K562 (cell line): Measurements from ENCODE around the gene GALR1. TPM values are rescaled to one million over a fixed set of nuclear protein-coding genes. Genes with fewer than 3 reads are reported as not detected.

ENCODE experiments used
- ATAC-seq: fragments of 200-7000 bp; cut with Tn5 transposase; 3 replicates; pipeline ENCODE4 v1.9.1; 2020; ENCODE audit warnings: moderate library complexity
- BruUV-seq: library from RNA; stranded (reverse); fragments of 400-500 nt; replicated peaks from 2 replicates; lab custom pipeline; 2021; lab: Mats Ljungman, UMichigan
- CTCF ChIA-PET: fragments of 300-600 bp; formaldehyde crosslinking; extraction: SDS; loops from one replicate; lab custom pipeline; 2021; ENCODE audit warnings: low intra/inter-chr PET ratio; lab: Yijun Ruan, JAX
- POLR2A ChIA-PET: fragments of 300-600, 350-650 bp; sonication (Branson Sonifier 250); formaldehyde crosslinking; extraction: SDS; loops from one replicate; lab custom pipeline; 2021; ENCODE audit warnings: antibody characterized with exemption, inconsistent platforms; lab: Yijun Ruan, JAX
- DNase-seq, 4 experiments: peaks; one replicate each; pipeline versions ENCODE4 v3.0.0 to v3.0.0-alpha.2; 2011 to 2018; ENCODE audit warnings: low spot score in 3 of 4, mixed read lengths in 3 of 4; ENCODE audit errors: extremely low read depth in 1 of 4
- FAIRE-seq: peaks from 2 replicates; lab custom pipeline; 2011; peaks lifted over from hg19 to GRCh38; lab: Jason Lieb, UNC
- H2AFZ ChIP-seq: 2 replicates; pipeline ENCODE4 v1.6.0; 2011; ENCODE audit warnings: low read depth, low read length, control low read depth, inconsistent platforms
- H3K27ac ChIP-seq: fragments of 200-600 bp; 3 replicates; pipeline ENCODE4 v1.8.0; 2011; ENCODE audit warnings: low read depth, mild to moderate bottlenecking, control low read depth, inconsistent platforms, low read length, moderate library complexity, mixed read lengths; ENCODE audit errors: extremely low read depth
- H3K27me3 ChIP-seq, 2 experiments: fragments of 300-600 bp in 1 of 2; 2 replicates in 1 of 2; 3 replicates in 1 of 2; pipeline versions ENCODE4 v1.6.0 to v1.8.0; 2011; ENCODE audit warnings: inconsistent platforms in 2 of 2, low read length in 2 of 2, mild to moderate bottlenecking in 1 of 2, mixed read lengths in 1 of 2, moderate library complexity in 1 of 2; ENCODE audit not compliant: control insufficient read depth in 2 of 2, insufficient read depth in 2 of 2
- H3K36me3 ChIP-seq: fragments of 300-600 bp; 3 replicates; pipeline ENCODE4 v1.8.0; 2011; ENCODE audit warnings: mild to moderate bottlenecking, low read length, inconsistent platforms; ENCODE audit not compliant: control insufficient read depth, insufficient read depth
- H3K4me1 ChIP-seq, 2 experiments: fragments of 200-600 bp in 1 of 2; replicated peaks in 1 of 2; 2 replicates in 1 of 2; 3 replicates in 1 of 2; pipeline versions ENCODE4 v1.5.1 to v1.8.0; 2011; ENCODE audit warnings: inconsistent platforms in 2 of 2, low read length in 2 of 2, mild to moderate bottlenecking in 1 of 2, mixed read lengths in 1 of 2, moderate library complexity in 1 of 2; ENCODE audit not compliant: control insufficient read depth in 2 of 2, insufficient read depth in 2 of 2
- H3K4me2 ChIP-seq: 2 replicates; pipeline ENCODE4 v1.6.1; 2011; ENCODE audit warnings: low read length, control low read depth, inconsistent platforms, mixed read lengths; ENCODE audit not compliant: insufficient read depth
- H3K4me3 ChIP-seq: fragments of 200-600 bp; sonication (generic), shearing (Covaris generic); 2 replicates; pipeline ENCODE4 v1.5.1; 2016; ENCODE audit warnings: control low read depth, inconsistent platforms
- H3K79me2 ChIP-seq: fragments of 200-600 bp; 3 replicates; pipeline ENCODE4 v1.8.0; 2011; ENCODE audit warnings: low read length, inconsistent platforms; ENCODE audit not compliant: control insufficient read depth, insufficient read depth
- H3K9ac ChIP-seq, 2 experiments: 2 replicates each; pipeline versions ENCODE4 v1.6.0 to v1.6.1; 2011; ENCODE audit warnings: low read depth in 2 of 2, low read length in 2 of 2, control low read depth in 1 of 2, inconsistent platforms in 1 of 2, mild to moderate bottlenecking in 1 of 2, mixed read lengths in 1 of 2; ENCODE audit not compliant: insufficient read depth in 1 of 2
- H3K9me1 ChIP-seq: one replicate; pipeline ENCODE4 v1.6.0; 2011; ENCODE audit warnings: inconsistent platforms, mild to moderate bottlenecking, low read length, moderate library complexity; ENCODE audit not compliant: control insufficient read depth, insufficient read depth
- H3K9me3 ChIP-seq: replicated peaks from 2 replicates; pipeline ENCODE4 v1.5.1; 2011; ENCODE audit warnings: low read depth, low read length, inconsistent platforms; ENCODE audit not compliant: control insufficient read depth, insufficient read depth
- H4K20me1 ChIP-seq: replicated peaks from 2 replicates; pipeline ENCODE4 v1.6.1; 2011; ENCODE audit warnings: low read length, inconsistent platforms, mixed read lengths; ENCODE audit not compliant: control insufficient read depth, insufficient read depth
- E4F1 ChIP-seq: fragments of 250-450 bp; sonication (Bioruptor Pico); IDR thresholded peaks from 2 replicates; pipeline ENCODE4 v1.5.0; 2021; ENCODE audit warnings: mild to moderate bottlenecking, borderline replicate concordance
- ELF1 ChIP-seq: fragments of 200-800 bp; sonication (Bioruptor generic); IDR thresholded peaks from 2 replicates; pipeline ENCODE4 v1.6.1; 2016; ENCODE audit warnings: missing genetic modification characterization, missing compliant biosample characterization
- HMGXB4 ChIP-seq: sonication (generic); formaldehyde crosslinking; IDR thresholded peaks from 2 replicates; pipeline ENCODE4 v1.8.1; 2023; ENCODE audit warnings: mild to moderate bottlenecking, missing genetic modification reagents
- MXI1 ChIP-seq: IDR thresholded peaks from 2 replicates; pipeline ENCODE4 v1.6.1; 2011; ENCODE audit warnings: low read depth, mild to moderate bottlenecking, improper control_type of control experiment, low read length
- POLR2A ChIP-seq: fragments of 450-650 bp; conservative IDR thresholded peaks from 2 replicates; pipeline ENCODE4 v1.6.1; 2016
- SIN3B ChIP-seq: fragments of 450-650 bp; IDR thresholded peaks from 2 replicates; pipeline ENCODE4 v1.6.1; 2017; ENCODE audit warnings: low read depth, mild to moderate bottlenecking, moderate library complexity
- ZFP1 ChIP-seq: fragments of 450-650 bp; formaldehyde crosslinking; IDR thresholded peaks from 2 replicates; pipeline ENCODE4 v1.4.0; 2020; ENCODE audit warnings: mild to moderate bottlenecking, mixed read lengths
- ZNF146 ChIP-seq: IDR thresholded peaks from one replicate; pipeline ENCODE4 v1.6.1; 2018; ENCODE audit warnings: missing compliant biosample characterization; ENCODE audit not compliant: unreplicated experiment
- ZNF23 ChIP-seq: fragments of 250-450 bp; sonication (Bioruptor Pico); IDR thresholded peaks from 2 replicates; pipeline ENCODE4 v1.4.0; 2020; ENCODE audit warnings: mild to moderate bottlenecking
- WGBS: fragments of 100-300 bp; shearing (Covaris generic); methylation state at CpG from one replicate; pipeline ENCODE4 v1.1.6; 2016; ENCODE audit warnings: low coverage, mixed read lengths; ENCODE audit not compliant: insufficient coverage; ENCODE audit errors: missing lambda C conversion rate; 5-methylcytosine and 5-hydroxymethylcytosine counted together
- in situ Hi-C: fragments of 300-500 bp; cut with MboI; formaldehyde crosslinking; loops from 4 replicates; pipeline ENCODE4 v1.15.0; 2018; ENCODE audit warnings: inconsistent platforms, mixed read lengths
- intact Hi-C: fragments of 100-400 bp; cut with micrococcal nuclease; formaldehyde crosslinking; loops from 2 replicates; pipeline ENCODE4 v1.14.2; 2022
- polyA plus RNA-seq, 8 experiments: library from polyadenylated mRNA; depleted of rRNA in 4 of 8; stranded (reverse) in 5 of 8; unstranded in 3 of 8; fragments of >200 nt; fragmentation: Nextera tagmentation in 2 of 8; fragmentation: Illumina TruSeq in 1 of 8; extraction: Ambion mirVana in 2 of 8; extraction: Trizol in 1 of 8; gene quantifications; 2 replicates each; pipeline versions ENCODE4 v1.2.1 to v1.2.3, GENCODE V29; 2011 to 2014; ENCODE audit warnings: inconsistent platforms in 1 of 8, missing spikeins in 1 of 8
- total RNA-seq, 7 experiments: library from RNA; depleted of rRNA in 6 of 7; stranded (reverse); fragments of >200 nt in 6 of 7; fragmentation: Illumina TruSeq in 2 of 7; extraction: Trizol in 2 of 7; gene quantifications; 2 replicates each; pipeline versions ENCODE4 v1.2.1 to v1.2.3, GENCODE V29; 2011 to 2021; ENCODE audit warnings: low replicate concordance in 1 of 7

Gene GALR1
- total and polyA plus RNA-seq, 9 of the 15 experiments (the other 6 are each of a cell fraction or from before 2014, with no cell fraction given) = not detected

GRCh38 chr18:77314952-77315351, 65.3 kb downstream of the GALR1 start:
- Histone ChIP-seq H2AFZ (no peak overlapping the region), H3K27me3 (no peaks in the 10 kb centered on the region), H3K9me3 (no peaks in the 10 kb centered on the region), H3K27ac (no peak overlapping the region), H3K4me2 (no peak overlapping the region), H3K9me1 (no peaks in the 10 kb centered on the region), H3K9ac (no peak overlapping the region), H4K20me1 (no peaks in the 10 kb centered on the region), H3K79me2 (no peaks in the 10 kb centered on the region), H3K36me3 (no peaks in the 10 kb centered on the region), H3K4me3 (no peak overlapping the region), H3K4me1 (no peaks in the 10 kb centered on the region)
- no peak for DNase-seq
- WGBS = 0% methylated on average over 7 of the region's 10 CpGs
- intact Hi-C loops (no loop called here), in situ Hi-C loops (no loop called here)
- FAIRE-seq = no peak
- ChIA-PET POLR2A (interaction anchor here (0.6 kb wide), 1 partner anchor 121 kb away, joined by 3 read pairs; no protein-coding TSS in a partner anchor), CTCF (no interaction called here)
- BruUV-seq = no TSS peak
- no peak for ATAC-seq
- no peak for TF ChIP-seq ZNF23 (CRISPR knock-in tag)
- no peak for TF ChIP-seq MXI1
- TF ChIP-seq E4F1 (CRISPR knock-in tag) = no peak
- TF ChIP-seq ZNF146 (CRISPR knock-in tag) = no peak
- no peak for TF ChIP-seq ELF1
- no peak for TF ChIP-seq POLR2A
- TF ChIP-seq HMGXB4 (CRISPR knock-in tag) = no peak
- no peak for TF ChIP-seq ZFP1 (CRISPR knock-in tag)
- TF ChIP-seq SIN3B = no peak
